GM12872 (cell line): ENCODE data around the gene ASIP.

ENCODE experiments used
- TF ChIP-seq, protein P1 (sequence below): IDR thresholded peaks from 3 replicates; pipeline ENCODE4 v1.5.1; 2011; ENCODE audit warnings: low read depth, mild to moderate bottlenecking, low read length, moderate library complexity; ENCODE audit not compliant: insufficient read depth

ASIP gene, protein sequence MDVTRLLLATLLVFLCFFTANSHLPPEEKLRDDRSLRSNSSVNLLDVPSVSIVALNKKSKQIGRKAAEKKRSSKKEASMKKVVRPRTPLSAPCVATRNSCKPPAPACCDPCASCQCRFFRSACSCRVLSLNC

DNA sequence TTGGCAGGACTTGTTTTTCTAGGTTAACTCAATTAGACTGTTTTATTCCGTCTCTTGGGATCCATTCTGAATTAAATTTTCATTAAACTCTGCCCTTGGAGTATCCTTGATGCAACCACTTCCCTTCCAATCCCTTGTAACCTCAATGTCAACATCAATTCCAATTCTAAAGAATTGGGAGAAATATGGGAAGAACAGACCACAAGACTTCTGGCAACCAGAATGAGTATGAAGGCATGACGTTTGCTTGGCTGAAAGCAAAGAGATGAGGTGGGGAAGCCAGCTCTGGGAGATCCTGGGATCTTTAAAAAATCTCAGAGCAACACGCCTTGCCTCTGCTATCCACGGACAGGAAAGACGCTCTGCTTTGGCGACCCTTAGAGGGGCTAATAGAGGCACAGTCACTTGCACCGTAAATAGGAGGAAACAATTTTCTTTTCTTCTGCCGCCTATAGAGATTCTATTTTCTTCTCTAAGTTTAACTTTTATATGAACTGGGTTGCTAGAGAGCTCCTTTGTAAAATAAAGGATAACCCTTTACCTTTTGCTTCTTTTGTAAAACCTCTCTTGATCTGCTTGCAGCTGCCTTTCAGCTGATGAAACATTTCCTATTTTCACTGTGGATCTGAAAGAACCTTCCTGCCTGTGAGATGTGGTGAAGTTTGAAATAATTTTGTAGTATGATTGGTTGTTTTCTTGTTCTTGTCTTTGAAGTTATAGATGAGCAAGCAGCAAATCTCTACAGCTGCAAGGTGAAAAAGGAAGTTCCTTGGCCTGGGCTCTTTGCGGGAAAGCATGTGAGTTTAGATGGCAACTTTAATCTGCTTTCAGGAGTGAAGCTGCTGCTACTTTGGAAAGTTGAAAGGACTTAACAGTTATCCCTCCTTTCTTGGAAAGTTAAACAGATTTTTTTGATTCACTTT is at the start of gene ASIP:
Gene ASIP, plus strand, starts transcription at position 731 of the 923 bp plus-strand sequence. CDS start 18,952 bp downstream, outside the sequence.
- TF ChIP-seq, protein P1, sequence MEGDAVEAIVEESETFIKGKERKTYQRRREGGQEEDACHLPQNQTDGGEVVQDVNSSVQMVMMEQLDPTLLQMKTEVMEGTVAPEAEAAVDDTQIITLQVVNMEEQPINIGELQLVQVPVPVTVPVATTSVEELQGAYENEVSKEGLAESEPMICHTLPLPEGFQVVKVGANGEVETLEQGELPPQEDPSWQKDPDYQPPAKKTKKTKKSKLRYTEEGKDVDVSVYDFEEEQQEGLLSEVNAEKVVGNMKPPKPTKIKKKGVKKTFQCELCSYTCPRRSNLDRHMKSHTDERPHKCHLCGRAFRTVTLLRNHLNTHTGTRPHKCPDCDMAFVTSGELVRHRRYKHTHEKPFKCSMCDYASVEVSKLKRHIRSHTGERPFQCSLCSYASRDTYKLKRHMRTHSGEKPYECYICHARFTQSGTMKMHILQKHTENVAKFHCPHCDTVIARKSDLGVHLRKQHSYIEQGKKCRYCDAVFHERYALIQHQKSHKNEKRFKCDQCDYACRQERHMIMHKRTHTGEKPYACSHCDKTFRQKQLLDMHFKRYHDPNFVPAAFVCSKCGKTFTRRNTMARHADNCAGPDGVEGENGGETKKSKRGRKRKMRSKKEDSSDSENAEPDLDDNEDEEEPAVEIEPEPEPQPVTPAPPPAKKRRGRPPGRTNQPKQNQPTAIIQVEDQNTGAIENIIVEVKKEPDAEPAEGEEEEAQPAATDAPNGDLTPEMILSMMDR = no peak

DNA sequence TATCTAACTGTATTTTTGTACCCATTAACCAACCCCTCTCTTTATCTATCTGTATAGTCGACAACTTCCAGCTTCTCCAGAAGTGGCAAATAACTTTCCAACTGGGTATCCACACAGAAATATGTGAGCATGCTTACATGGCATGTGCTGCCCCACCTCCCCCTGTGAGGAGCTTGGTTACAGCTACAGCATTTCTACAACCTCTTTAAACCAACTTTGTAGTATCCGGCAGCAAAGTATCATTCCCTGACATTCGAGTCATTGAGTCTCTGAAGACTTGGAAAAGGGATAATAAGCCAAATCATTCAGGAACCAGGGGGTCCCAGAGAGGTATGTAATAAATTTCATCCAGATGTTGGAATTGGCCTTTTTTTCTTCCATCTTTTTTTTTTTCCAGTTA is 48.2 kb upstream of the ASIP start:
- TF ChIP-seq, protein P1 = no peak

DNA sequence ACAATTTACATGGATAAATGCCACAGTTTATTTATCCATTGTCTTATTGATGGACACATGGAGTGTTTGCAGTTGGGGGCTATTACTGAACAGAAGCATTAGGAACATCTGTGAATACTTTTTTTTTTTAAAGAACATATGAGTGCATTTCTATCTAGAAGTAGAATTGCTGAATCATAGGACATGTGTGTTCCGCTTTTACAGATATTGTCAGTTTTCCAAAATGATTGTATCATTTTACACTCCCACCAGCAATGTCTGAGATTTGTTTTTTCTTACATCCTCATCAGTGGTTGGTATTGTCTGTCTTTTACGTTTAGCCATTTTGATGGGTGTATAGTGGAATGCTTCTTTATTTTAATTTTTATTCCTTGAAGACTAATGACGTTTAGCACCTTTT is 42.0 kb upstream of the ASIP start:
- TF ChIP-seq, protein P1 = no peak

DNA sequence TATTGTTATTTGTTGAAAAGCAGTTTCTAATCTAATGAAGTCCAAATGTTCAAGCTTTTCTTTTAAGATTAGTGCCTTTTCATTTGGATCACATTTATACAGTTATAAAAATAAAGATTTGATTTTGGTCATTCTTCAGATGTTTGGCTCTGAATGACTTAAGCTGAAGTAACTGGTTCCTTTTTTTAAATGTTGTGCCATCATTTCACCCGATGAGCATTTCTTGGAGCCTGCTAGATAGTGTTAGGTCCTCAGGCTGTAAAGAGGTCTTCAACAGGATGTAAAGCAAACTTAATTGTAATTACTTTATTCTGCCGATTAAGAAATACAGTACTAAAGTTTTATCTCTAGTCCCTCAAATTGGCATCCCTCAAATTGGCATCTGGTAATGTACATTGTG is 41.2 kb upstream of the ASIP start:
- TF ChIP-seq, protein P1 = no peak

DNA sequence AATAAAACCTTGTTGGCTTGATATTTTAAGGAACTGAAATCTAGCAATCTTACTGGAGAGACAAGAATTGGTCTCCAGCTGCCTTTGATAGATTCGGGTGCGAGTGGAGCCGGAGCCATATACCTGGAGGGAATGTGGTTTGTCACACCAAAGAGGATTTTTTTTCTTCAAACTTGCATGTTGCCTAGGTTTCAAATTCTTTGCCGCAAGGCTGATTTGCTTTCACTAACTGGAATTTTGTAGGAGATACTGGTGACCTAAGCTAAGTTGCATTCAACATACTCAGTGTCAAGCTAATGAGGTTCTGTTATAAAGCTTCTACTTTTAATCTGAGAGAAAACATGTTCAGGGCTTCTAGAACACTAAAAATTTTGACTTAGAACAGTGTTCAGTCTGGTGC is 39.7 kb upstream of the ASIP start:
- TF ChIP-seq, protein P1 = no peak

DNA sequence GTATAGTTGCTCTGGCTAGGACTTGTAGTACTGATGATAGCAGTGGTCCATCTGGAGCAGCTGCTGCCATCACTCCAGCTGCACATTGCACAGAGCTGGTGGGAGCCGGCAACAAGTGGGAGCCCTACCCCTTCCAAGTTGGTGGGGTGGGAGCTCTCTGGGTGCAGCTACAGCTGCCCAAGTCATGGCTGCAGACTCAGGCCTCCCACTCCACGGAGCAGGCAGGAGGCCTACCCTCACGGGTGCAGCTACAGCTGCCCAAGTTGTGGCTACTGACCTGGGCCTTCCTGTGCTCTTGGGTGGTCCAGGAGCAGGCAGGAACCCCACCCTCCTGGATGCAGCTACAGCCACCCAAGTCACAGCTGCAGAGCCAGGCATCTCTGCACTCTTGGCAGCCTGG is 32.1 kb upstream of the ASIP start:
- TF ChIP-seq, protein P1 = no peak

DNA sequence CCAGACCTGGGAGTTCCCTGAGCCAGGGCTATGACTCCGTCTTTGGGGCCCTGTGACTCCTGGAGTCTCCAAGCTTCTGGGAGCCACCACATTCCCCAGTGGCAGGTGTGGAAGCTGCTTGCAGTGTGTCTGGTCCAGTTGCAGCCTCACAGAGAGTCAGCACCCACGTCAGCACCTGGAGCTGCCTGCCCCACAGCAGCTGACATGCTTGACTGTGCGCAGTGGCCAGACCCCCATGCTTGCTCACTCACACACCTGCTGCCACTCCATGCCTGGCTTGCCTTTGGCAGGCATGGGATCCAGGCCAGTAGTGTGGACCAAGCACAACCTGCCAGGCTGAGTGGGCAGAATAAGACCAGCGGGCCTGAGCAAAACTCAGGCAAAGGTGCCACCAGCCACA is 31.0 kb upstream of the ASIP start:
- TF ChIP-seq, protein P1 = no peak
